ENCODE measurements around the gene FOXL1. TPM values are rescaled to one million over a fixed set of nuclear protein-coding genes. Genes with fewer than 3 reads are reported as not detected.

Gene FOXL1
- polyA plus RNA-seq, 1 experiment, result 41.1 TPM

GRCh38 chr16:86626966-86627365, 48.6 kb downstream of the FOXL1 start:
- Histone ChIP-seq H3K9me3 (ENCODE audit: control insufficient read depth, insufficient read depth, low read length) (no peaks in the 10 kb centered on the region; the same call in 1 of the 2 replicates), H3K27me3 (ENCODE audit: control insufficient read depth, insufficient read depth, low read length) (no peaks in the 10 kb centered on the region), H3K4me3 (ENCODE audit: low read depth, low read length) (no peak overlapping the region), H3K27ac (ENCODE audit: low read depth, low read length) (no peak overlapping the region)
- POLR2A ChIA-PET, result interaction anchor here (0.6 kb wide), 1 partner anchor 18 kb away, joined by 4 read pairs; no protein-coding TSS in a partner anchor
- TF ChIP-seq CTCF (IDR thresholded peaks at IDR 0.05; ENCODE audit: low read depth, low read length), result no peak
- DNase-seq (ENCODE audit: low read depth, low spot score), result no peak
- CTCF ChIA-PET, result no interaction called here

- DNase-seq (ENCODE audit: low read depth, low spot score), result no peak
- ChIA-PET POLR2A (no interaction called here), CTCF (no interaction called here)
- H3K27me3 ChIP-seq (ENCODE audit: control insufficient read depth, insufficient read depth, low read length), result no peaks in the 10 kb centered on the region
- H3K27ac ChIP-seq (ENCODE audit: low read depth, low read length), result no peak overlapping the region
- no peaks in the 10 kb centered on the region; the same call in none of the 2 replicates for H3K9me3 ChIP-seq (ENCODE audit: control insufficient read depth, insufficient read depth, low read length)
- no peak for TF ChIP-seq CTCF (IDR thresholded peaks at IDR 0.05; ENCODE audit: low read depth, low read length)
- no peak overlapping the region for H3K4me3 ChIP-seq (ENCODE audit: low read depth, low read length)
These were observed 50.3 kb downstream of the FOXL1 start for GRCh38 chr16:86628614-86629013.

GRCh38 chr16:86630471-86630870, 52.1 kb downstream of the FOXL1 start:
- Histone ChIP-seq H3K9me3 (ENCODE audit: control insufficient read depth, insufficient read depth, low read length) (no peaks in the 10 kb centered on the region; the same call in none of the 2 replicates), H3K27ac (ENCODE audit: low read depth, low read length) (no peak overlapping the region), H3K4me3 (ENCODE audit: low read depth, low read length) (no peak overlapping the region), H3K27me3 (ENCODE audit: control insufficient read depth, insufficient read depth, low read length) (no peaks in the 10 kb centered on the region)
- no peak for TF ChIP-seq CTCF (IDR thresholded peaks at IDR 0.05; ENCODE audit: low read depth, low read length)
- CTCF ChIA-PET, result no interaction called here
- DNase-seq (ENCODE audit: low read depth, low spot score), result no peak
- POLR2A ChIA-PET, result no interaction called here

- H3K27ac ChIP-seq (ENCODE audit: low read depth, low read length), result no peak overlapping the region
- TF ChIP-seq CTCF (IDR thresholded peaks at IDR 0.05; ENCODE audit: low read depth, low read length), result no peak
These were observed 53.1 kb downstream of the FOXL1 start for GRCh38 chr16:86631444-86631843.

More at GRCh38 chr16:86631444-86631843, 53.1 kb downstream of the FOXL1 start:
- ChIA-PET CTCF (no interaction called here), POLR2A (no interaction called here)
- Histone ChIP-seq H3K4me3 (ENCODE audit: low read depth, low read length) (no peak overlapping the region), H3K27me3 (ENCODE audit: control insufficient read depth, insufficient read depth, low read length) (no peaks in the 10 kb centered on the region), H3K9me3 (ENCODE audit: control insufficient read depth, insufficient read depth, low read length) (no peaks in the 10 kb centered on the region; the same call in none of the 2 replicates)
- DNase-seq (ENCODE audit: low read depth, low spot score), result no peak

Other genes with a start within 250 kb of the FOXL1 start
- gene FOXF1, start 68.0 kb upstream of the FOXL1 start, polyA plus RNA-seq (2011; rRNA removed), result 61.0 and 65.1 TPM in 2 replicates
- 15.6 and 16.7 TPM in 2 replicates for gene MTHFSD, start 23.3 kb upstream of the FOXL1 start, polyA plus RNA-seq (2011; rRNA removed)
- gene FOXC2, start 11.7 kb upstream of the FOXL1 start, polyA plus RNA-seq (2011; rRNA removed), result 0.79 and 1.6 TPM in 2 replicates